Stomach (tissue), 4 donors: ENCODE results near the gene GPR171.

Experiments used
- POLR2A ChIP-seq, 4 donors: fragments of 450-650 bp; IDR thresholded peaks; one replicate each; pipeline ENCODE4 v1.6.1; 2016; ENCODE audit warnings: antibody characterized with exemption in 4 of 4, control low read depth in 2 of 4, mild to moderate bottlenecking in 1 of 4, moderate library complexity in 1 of 4
- TF ChIP-seq, protein P1 (sequence below), 7 experiments: fragments of 450-650 bp in 4 of 7; fragments of 200-600 bp in 3 of 7; sonication (generic) in 3 of 7; IDR thresholded peaks; one replicate each; pipeline ENCODE4 v1.5.1; 2016 to 2019; ENCODE audit warnings: antibody characterized with exemption in 7 of 7, control low read depth in 2 of 7, mild to moderate bottlenecking in 1 of 7

GRCh38 chr3:151197228-151197627 is 5.8 kb downstream of the GPR171 start:
- TF ChIP-seq, protein P1, sequence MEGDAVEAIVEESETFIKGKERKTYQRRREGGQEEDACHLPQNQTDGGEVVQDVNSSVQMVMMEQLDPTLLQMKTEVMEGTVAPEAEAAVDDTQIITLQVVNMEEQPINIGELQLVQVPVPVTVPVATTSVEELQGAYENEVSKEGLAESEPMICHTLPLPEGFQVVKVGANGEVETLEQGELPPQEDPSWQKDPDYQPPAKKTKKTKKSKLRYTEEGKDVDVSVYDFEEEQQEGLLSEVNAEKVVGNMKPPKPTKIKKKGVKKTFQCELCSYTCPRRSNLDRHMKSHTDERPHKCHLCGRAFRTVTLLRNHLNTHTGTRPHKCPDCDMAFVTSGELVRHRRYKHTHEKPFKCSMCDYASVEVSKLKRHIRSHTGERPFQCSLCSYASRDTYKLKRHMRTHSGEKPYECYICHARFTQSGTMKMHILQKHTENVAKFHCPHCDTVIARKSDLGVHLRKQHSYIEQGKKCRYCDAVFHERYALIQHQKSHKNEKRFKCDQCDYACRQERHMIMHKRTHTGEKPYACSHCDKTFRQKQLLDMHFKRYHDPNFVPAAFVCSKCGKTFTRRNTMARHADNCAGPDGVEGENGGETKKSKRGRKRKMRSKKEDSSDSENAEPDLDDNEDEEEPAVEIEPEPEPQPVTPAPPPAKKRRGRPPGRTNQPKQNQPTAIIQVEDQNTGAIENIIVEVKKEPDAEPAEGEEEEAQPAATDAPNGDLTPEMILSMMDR (IDR thresholded peaks at IDR 0.05) = no peak
- no peak for TF ChIP-seq POLR2A (IDR thresholded peaks at IDR 0.05)
